Keratinocyte (primary cell): ENCODE data around the gene CCDC87. TPM values are rescaled to one million over a fixed set of nuclear protein-coding genes. Genes with fewer than 3 reads are reported as not detected.

Source experiments
- DNase-seq: peaks from one replicate; pipeline ENCODE4 v3.0.0-alpha.2; 2011; ENCODE audit warnings: low read depth, missing footprints, low spot score
- FAIRE-seq: peaks from 2 replicates; lab custom pipeline; 2011; peaks lifted over from hg19 to GRCh38; lab: Jason Lieb, UNC
- H2AFZ ChIP-seq: 2 replicates; pipeline ENCODE4 v1.6.0; 2012; ENCODE audit warnings: low read length, control low read depth, inconsistent platforms; ENCODE audit not compliant: control insufficient read depth
- H3K27ac ChIP-seq: 2 replicates; pipeline ENCODE4 v1.5.1; 2011; ENCODE audit warnings: low read length; ENCODE audit not compliant: control insufficient read depth, insufficient read depth
- H3K27me3 ChIP-seq: 3 replicates; pipeline ENCODE4 v1.6.0; 2011; ENCODE audit warnings: low read length; ENCODE audit not compliant: control insufficient read depth, insufficient read depth; ENCODE audit errors: extremely low read depth
- H3K36me3 ChIP-seq, 2 experiments: 2 replicates in 1 of 2; 3 replicates in 1 of 2; pipeline ENCODE4 v1.5.1; 2011; ENCODE audit warnings: low read length in 2 of 2, mild to moderate bottlenecking in 1 of 2; ENCODE audit not compliant: control insufficient read depth in 2 of 2, insufficient read depth in 2 of 2; ENCODE audit errors: extremely low read depth in 1 of 2
- H3K4me1 ChIP-seq: 3 replicates; pipeline ENCODE4 v1.5.1; 2011; ENCODE audit warnings: low read length; ENCODE audit not compliant: control insufficient read depth, insufficient read depth; ENCODE audit errors: extremely low read depth
- H3K4me2 ChIP-seq: 3 replicates; pipeline ENCODE4 v1.6.0; 2011; ENCODE audit warnings: low read depth, low read length; ENCODE audit not compliant: control insufficient read depth, insufficient read depth; ENCODE audit errors: extremely low read depth
- H3K4me3 ChIP-seq, 3 experiments: fragments of 200-600 bp in 1 of 3; sonication (generic) in 1 of 3; 2 replicates in 2 of 3; 3 replicates in 1 of 3; pipeline ENCODE4 v1.5.1; 2011 to 2016; ENCODE audit warnings: low read length in 3 of 3, mild to moderate bottlenecking in 3 of 3, control low read depth in 2 of 3, inconsistent platforms in 1 of 3, low read depth in 1 of 3, mixed read lengths in 1 of 3, mixed run types in 1 of 3, moderate library complexity in 1 of 3; ENCODE audit not compliant: control insufficient read depth in 2 of 3, insufficient read depth in 2 of 3; ENCODE audit errors: extremely low read depth in 1 of 3
- H3K79me2 ChIP-seq: 2 replicates; pipeline ENCODE4 v1.6.0; 2012; ENCODE audit warnings: low read length; ENCODE audit not compliant: control insufficient read depth, insufficient read depth
- H3K9ac ChIP-seq: 3 replicates; pipeline ENCODE4 v1.6.0; 2011; ENCODE audit warnings: low read length; ENCODE audit not compliant: control insufficient read depth, insufficient read depth; ENCODE audit errors: extremely low read depth
- H3K9me1 ChIP-seq: 3 replicates; pipeline ENCODE4 v1.6.0; 2011; ENCODE audit warnings: low read length; ENCODE audit not compliant: control insufficient read depth, insufficient read depth; ENCODE audit errors: extremely low read depth
- H3K9me3 ChIP-seq: 2 replicates; pipeline ENCODE4 v1.5.1; 2012; ENCODE audit warnings: low read depth, low read length; ENCODE audit not compliant: control insufficient read depth
- H4K20me1 ChIP-seq: 3 replicates; pipeline ENCODE4 v1.6.0; 2011; ENCODE audit warnings: low read length; ENCODE audit not compliant: control insufficient read depth, insufficient read depth; ENCODE audit errors: extremely low read depth
- CTCF ChIP-seq, 3 experiments: IDR thresholded peaks in 1 of 3; conservative IDR thresholded peaks in 1 of 3; optimal IDR thresholded peaks in 1 of 3; 2 replicates in 2 of 3; 3 replicates in 1 of 3; pipeline versions ENCODE3 to v1.5.1; 2011; ENCODE audit warnings: low read length in 3 of 3, mild to moderate bottlenecking in 3 of 3, moderate library complexity in 2 of 3, control low read depth in 1 of 3, inconsistent platforms in 1 of 3; ENCODE audit not compliant: insufficient read depth in 2 of 3; ENCODE audit errors: extremely low read depth in 1 of 3
- EZH2 ChIP-seq: IDR thresholded peaks from one replicate; pipeline ENCODE4 v1.6.1; 2012; ENCODE audit warnings: inconsistent platforms, mild to moderate bottlenecking, low read length, moderate library complexity
- dilution Hi-C: fragments of 300-500 bp; cut with MboI; formaldehyde crosslinking; loops from one replicate; pipeline ENCODE4 v1.7.0; 2020; ENCODE audit warnings: low sequenced_read_pairs; ENCODE audit not compliant: extremely low pct_ligation_motif_present
- polyA plus RNA-seq, 5 experiments: library from polyadenylated mRNA; depleted of rRNA in 3 of 5; stranded (reverse) in 3 of 5; stranded (forward) in 1 of 5; unstranded in 1 of 5; fragments of >200 nt; gene quantifications; 1 replicate in 1 of 5; 2 replicates in 3 of 5; 3 replicates in 1 of 5; pipeline versions ENCODE4 v1.2.1 to v1.2.3, GENCODE V29; 2011 to 2012; ENCODE audit warnings: missing spikeins in 2 of 5, low read depth in 1 of 5, low replicate concordance in 1 of 5

The CCDC87 gene
- polyA plus RNA-seq, 1 donor (not counting 4 experiments of a cell fraction or from before 2014, with no cell fraction given): 0.07 TPM

GRCh38 chr11:66629356-66629755 is 36.5 kb upstream of the CCDC87 start:
- H3K36me3 ChIP-seq: peaks cover 48 to 50% of the 10 kb centered on the region in 2 experiments
- peaks cover 23% of the 10 kb centered on the region for H4K20me1 ChIP-seq

GRCh38 chr11:66628061-66628603 is 35.3 kb upstream of the CCDC87 start:
- dilution Hi-C loops: no loop called here
- no peak for DNase-seq
- H2AFZ ChIP-seq: no peak overlapping the region
- no peak overlapping the region for H3K4me2 ChIP-seq
- H3K4me3 ChIP-seq: no peak overlapping the region
- TF ChIP-seq CTCF (optimal IDR thresholded peaks at IDR 0.05 in 1 of 3, IDR thresholded peaks at IDR 0.05 in 1 of 3, conservative IDR thresholded peaks at IDR 0.05 in 1 of 3; ENCODE audit: extremely low read depth in 1 of 3, insufficient read depth in 2 of 3, low read length in 3 of 3) (no peak), EZH2 (no peak)
- H3K9me1 ChIP-seq: no peaks in the 10 kb centered on the region
- H3K27me3 ChIP-seq: no peaks in the 10 kb centered on the region
- no peaks in the 10 kb centered on the region for H3K4me1 ChIP-seq
- peaks cover 99% of the 10 kb centered on the region for H3K79me2 ChIP-seq
- H3K27ac ChIP-seq: no peak overlapping the region
- peaks cover 56 to 61% of the 10 kb centered on the region in 2 experiments for H3K36me3 ChIP-seq
- no peak overlapping the region for H3K9ac ChIP-seq
- FAIRE-seq: no peak
- H3K9me3 ChIP-seq: no peaks in the 10 kb centered on the region
- peaks cover 35% of the 10 kb centered on the region for H4K20me1 ChIP-seq

More at GRCh38 chr11:66629356-66629755, 36.5 kb upstream of the CCDC87 start:
- Histone ChIP-seq H3K4me1 (no peaks in the 10 kb centered on the region), H3K4me2 (no peak overlapping the region), H3K4me3 (no peak overlapping the region), H3K9me3 (no peaks in the 10 kb centered on the region), H2AFZ (no peak overlapping the region), H3K27me3 (no peaks in the 10 kb centered on the region), H3K27ac (no peak overlapping the region), H3K9me1 (no peaks in the 10 kb centered on the region), H3K9ac (no peak overlapping the region), H3K79me2 (peaks cover 95% of the 10 kb centered on the region)
- TF ChIP-seq EZH2 (no peak), CTCF (optimal IDR thresholded peaks at IDR 0.05 in 1 of 3, IDR thresholded peaks at IDR 0.05 in 1 of 3, conservative IDR thresholded peaks at IDR 0.05 in 1 of 3; ENCODE audit: extremely low read depth in 1 of 3, insufficient read depth in 2 of 3, low read length in 3 of 3) (no peak)
- dilution Hi-C loops: no loop called here
- no peak for FAIRE-seq
- DNase-seq: no peak
